Activated T-cell treated with anti-CD3 and anti-CD28 coated beads, Interleukin-2, amount 50 U/mL, for 48 hours (primary cell): Measurements from ENCODE around the gene EFCAB6.

Experiments
- DNase-seq, 2 experiments: peaks; one replicate each; pipeline ENCODE4 v3.0.0-alpha.2; 2020

The EFCAB6 gene

GRCh38 chr22:43828725-43828997, 16.6 kb upstream of the EFCAB6 start:
- DNase-seq: no peak

DNA sequence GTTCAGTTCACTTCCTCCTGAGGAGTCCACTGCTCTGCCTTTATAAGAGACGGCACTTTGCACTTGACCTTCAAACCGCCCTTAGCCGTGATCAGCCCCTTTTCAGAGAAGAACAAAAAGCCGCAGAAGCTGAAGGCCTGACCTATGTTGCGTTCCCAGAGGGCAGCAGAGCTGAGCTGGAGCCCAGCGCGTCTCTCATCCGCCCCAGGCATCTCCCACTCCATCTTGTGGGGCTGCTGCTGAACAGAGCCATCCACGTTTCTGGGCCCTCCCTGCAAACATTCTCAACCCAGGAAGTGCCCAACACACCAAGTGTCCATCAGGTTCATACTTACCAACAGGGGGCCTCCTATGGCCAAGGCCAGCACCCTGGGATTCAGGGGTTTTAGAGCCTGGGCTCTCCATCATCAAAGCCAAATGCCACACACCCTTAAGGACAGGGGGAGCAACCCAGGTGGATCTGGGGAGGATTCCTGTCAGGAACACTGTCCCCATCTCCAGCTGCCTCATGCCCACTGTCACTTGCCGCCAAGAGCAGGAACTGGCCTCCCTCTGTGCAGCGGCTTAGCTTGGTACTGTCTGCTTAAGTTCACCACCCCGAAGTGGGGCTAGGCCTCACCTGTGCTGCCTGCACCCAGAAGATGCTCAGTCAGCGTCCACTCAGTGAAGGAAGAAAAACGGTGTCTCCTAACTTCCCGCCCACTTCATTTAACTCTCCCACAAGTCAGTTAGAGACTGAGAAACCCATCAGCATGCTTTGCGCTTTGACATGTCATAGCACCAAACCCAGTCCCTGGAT, 16.0 kb upstream of the EFCAB6 start:
- DNase-seq: no peak

- no peak for DNase-seq
Observed at GRCh38 chr22:43827003-43827735, 15.1 kb upstream of the EFCAB6 start.

- DNase-seq: no peak
Observed at GRCh38 chr22:43826142-43827002, 14.3 kb upstream of the EFCAB6 start.

DNA sequence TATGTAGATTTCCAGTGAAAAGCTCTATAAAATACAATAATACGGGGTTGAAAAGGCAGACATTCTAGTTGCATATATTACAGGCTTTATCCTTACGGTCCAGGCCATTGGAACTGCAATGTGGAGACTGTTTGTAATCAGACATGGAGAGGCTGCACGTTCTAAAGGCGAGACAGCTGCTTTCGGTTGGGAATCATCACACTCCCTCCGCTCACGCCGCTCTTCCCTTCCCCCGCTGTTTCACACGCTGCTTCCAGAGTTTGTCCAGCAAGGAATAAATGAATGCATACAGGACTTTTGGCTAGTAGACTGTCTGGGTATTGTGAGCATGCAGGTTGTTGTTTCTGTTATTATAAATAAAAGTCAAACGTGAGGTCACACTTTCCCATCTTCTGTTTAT, 13.5 kb upstream of the EFCAB6 start:
- DNase-seq: no peak

- DNase-seq: no peak
Observed at GRCh38 chr22:43824724-43825420, 12.8 kb upstream of the EFCAB6 start.

DNA sequence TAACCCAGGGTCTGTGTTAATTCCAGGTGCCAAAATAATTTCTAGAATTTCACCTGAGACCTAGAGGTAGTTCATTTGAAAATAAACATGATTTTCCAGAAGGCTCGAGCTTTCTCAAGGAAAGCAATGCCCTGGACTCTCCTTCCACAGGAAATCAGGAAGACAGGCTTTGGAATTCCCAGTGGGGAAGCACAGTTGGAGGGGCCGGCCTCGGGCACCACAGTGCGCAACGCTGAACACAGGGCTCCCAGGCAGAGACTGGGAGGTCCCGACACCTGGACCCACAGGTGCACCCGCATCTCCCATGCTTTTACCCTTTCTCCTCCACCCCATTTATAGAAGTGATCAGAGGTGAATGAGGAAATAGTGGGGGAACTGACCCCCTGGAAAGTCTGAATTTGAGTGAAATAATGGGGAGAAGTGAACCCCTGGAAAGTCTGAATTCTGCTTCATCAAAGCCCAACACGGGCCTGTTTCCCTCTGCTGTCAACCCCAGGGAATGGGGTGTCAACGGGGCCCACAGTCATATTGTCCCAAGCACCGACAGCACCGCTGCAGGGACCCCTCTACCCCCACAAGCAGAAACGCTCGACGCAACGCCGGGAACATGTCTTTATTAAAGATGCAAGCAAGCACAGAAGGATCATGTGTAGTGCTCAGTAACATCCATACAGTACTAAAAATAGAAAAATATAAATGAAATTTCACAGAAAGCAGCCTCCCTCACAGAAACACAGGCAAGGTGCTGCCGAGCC, 12.0 kb upstream of the EFCAB6 start:
- no peak for DNase-seq

DNA sequence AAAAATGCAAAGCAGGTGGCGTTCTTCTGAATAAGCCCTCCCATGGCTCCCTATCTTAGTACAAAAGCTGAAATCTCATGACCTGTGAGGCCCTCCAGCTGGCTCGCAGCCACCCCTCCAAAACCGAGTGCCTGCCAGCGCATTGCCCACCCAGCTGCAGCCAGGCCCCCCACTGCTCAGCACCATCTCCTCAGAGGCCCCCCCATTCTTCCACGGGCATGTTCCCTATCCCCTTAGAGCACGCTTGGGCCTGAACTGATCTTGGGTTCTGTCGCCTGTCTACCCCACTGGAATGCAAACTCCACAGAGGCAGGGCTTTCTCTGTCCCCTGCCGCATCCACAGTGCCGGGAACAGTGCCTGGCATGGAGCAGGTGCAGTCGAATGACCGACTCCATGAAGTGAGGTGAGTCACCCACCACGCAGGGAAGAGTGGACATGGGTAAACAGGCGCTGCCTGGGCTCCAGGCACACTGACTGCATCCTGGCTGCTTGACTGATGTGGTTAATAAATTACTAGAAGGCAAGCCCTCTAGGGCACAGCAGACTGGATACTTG, 11.3 kb upstream of the EFCAB6 start:
- DNase-seq: no peak

GRCh38 chr22:43821606-43822425, 9.7 kb upstream of the EFCAB6 start:
- no peak for DNase-seq

- no peak for DNase-seq
Observed at GRCh38 chr22:43820651-43821305, 8.7 kb upstream of the EFCAB6 start.

DNA sequence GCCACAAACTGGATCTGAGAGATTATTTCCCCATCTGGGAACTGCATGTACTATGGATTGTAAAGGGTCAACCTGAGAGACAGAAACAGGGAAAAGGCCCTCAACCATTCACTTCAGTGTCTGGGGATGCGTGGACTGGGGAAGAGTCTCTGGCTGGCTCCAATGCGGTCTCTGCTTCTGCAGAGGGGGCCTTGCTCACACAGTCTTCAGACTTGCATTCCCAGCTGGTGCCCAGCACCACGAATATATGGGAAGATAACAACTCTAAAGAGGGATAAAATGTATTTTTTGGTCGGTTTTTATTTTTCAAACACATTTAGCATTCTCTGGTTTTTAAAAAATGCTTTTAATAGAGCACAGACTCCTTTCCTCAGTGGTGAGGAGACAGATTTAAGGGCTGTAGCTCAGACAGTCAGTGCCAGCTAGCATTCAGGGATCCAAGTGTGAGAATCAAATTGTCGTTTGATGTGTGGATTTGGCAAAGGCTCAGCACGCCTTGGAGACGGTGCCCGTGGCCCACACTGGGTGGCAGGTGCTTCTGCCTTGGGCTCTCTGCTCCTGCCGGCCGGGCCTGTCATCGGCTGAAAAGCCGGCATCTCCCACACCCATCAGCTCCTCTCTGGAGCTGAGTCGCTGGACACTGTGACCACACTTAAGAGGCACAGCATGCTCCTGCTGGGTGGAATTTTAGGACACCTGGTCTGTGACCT, 8.0 kb upstream of the EFCAB6 start:
- no peak for DNase-seq

- DNase-seq: no peak
Observed at GRCh38 chr22:43819421-43819921, 7.4 kb upstream of the EFCAB6 start.

- DNase-seq: no peak
Observed at GRCh38 chr22:43818981-43819380, 6.9 kb upstream of the EFCAB6 start.

DNA sequence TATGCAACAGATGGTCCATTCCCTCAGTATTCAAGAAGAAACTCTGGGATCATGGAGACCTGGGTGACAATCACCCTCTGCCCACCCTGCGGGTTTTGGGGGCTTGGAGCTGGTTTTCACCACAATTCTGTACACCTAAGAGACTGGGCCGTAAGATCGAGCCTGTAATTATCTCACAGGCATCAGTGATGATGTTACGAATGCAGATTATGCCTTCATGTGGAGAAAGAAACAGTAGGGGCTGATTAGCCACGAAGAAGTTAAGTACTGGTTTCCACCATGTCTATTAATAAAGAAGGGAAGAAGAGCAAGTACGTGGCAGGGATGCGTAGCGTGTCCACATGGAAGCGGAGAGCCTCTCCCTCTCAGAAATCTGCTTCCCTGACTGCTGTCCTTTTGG, 5.3 kb upstream of the EFCAB6 start:
- no peak for DNase-seq

DNA sequence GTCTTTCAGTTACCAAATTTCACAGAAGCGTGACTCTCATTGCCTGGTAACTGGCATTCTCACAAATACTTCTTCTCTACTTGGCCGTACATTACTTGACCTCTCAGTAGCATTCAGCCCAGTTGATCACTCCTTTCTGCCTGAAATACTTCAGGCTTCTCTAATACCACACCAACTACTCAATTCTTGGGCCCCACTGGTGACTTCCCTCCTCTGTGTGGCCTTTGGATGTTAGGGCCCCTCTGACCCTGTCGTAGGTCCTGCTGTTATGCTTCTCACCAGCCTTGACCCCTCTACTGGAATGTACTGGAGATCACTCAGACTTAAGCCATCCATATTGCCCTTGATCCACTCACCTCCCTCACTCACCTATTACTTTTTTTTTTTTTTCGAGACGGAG, 2.2 kb upstream of the EFCAB6 start:
- no peak for DNase-seq

DNA sequence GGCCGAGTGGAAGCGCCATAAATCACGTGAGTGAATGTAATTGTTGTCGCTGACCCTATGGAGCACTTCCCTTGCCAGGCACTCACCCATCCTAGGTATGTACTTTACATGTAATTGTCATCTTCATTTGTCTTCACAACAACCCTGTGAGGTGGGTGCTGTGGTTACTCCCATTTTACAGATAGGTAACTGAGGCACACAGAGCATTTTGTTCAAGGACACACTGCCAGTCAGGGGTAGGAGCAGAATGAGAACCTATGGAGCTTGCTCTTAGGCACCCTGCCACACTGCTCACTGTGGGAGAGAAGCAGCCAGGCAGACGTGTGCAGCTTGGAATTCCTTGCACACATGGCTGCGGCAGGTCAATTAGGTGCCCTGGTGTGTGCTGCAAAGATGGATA, 785 bp upstream of the EFCAB6 start:
- DNase-seq: peak in 1 of 2 experiments; percentile 22

DNA sequence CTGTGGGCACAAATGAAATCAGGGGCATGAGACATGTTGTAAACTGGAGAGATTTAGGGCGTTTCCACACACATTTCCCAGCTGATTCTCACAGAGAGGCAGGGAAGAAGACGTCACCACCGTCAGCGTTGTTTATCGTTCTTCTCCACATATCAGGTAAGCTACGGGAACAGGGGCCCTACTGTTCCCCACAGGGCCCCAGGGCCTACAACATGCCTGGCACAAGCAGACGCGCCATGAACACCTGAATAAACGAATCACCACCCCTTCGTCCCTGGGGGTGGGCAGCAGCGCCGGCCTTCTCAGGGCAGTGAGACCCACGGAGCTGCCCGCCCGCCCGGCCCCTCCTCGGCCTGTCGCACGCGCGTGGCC, 342 bp downstream of the EFCAB6 start:
- DNase-seq: no peak

GRCh38 chr22:43802897-43803495, 9.1 kb downstream of the EFCAB6 start:
- no peak for DNase-seq

DNA sequence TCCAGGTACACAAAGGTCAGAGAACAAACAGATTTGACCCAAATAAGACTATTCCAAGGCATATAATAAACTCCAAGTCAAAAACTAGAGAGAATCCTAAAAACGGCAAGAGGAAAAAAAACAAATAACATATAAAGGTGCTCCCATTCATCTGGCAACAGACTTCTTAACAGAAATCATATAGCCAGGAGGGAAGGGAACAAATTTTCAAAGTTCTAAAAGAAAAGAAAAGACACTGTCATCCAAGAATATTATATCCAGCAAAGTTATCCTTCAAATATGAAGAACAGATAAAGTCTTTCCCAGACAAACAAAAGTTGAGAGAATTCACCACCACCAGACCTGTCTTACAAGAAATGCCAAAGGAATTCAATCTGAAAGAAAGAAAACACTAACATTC, 11.1 kb downstream of the EFCAB6 start:
- no peak for DNase-seq
